Gastrocnemius medialis (tissue), 4 donors: ENCODE results near the gene PEX7. TPM values are rescaled to one million over a fixed set of nuclear protein-coding genes. Genes with fewer than 3 reads are reported as not detected.

Source experiments
- ATAC-seq, 2 donors: fragments of 150-250 bp; one replicate each; pipeline ENCODE4 v1.9.1; 2016
- DNase-seq, 2 donors: peaks; one replicate each; pipeline ENCODE4 v3.0.0-alpha.2; 2019
- H3K27ac ChIP-seq, 4 donors: fragments of 200-600 bp; sonication (generic); 1 replicate in 1 of 4; 2 replicates in 3 of 4; pipeline ENCODE4 v1.5.1; 2016 to 2018; ENCODE audit warnings: mild to moderate bottlenecking in 2 of 4, moderate library complexity in 1 of 4
- H3K27me3 ChIP-seq, 3 donors: fragments of 200-600 bp; sonication (generic) in 2 of 3; 1 replicate in 1 of 3; 2 replicates in 2 of 3; pipeline versions ENCODE4 v1.5.1 to v1.6.0; 2016 to 2019; ENCODE audit warnings: mild to moderate bottlenecking in 1 of 3, moderate library complexity in 1 of 3
- H3K36me3 ChIP-seq, 2 donors: fragments of 200-600 bp; sonication (generic) in 1 of 2; one replicate each; pipeline ENCODE4 v1.5.1; 2017 to 2018
- H3K4me1 ChIP-seq, 2 donors: fragments of 200-600 bp; sonication (generic) in 1 of 2; one replicate each; pipeline ENCODE4 v1.5.1; 2016 to 2017; ENCODE audit warnings: mild to moderate bottlenecking in 2 of 2
- H3K4me3 ChIP-seq, 4 donors: fragments of 200-600 bp; sonication (generic) in 3 of 4; 1 replicate in 1 of 4; 2 replicates in 3 of 4; pipeline ENCODE4 v1.5.1; 2016 to 2019; ENCODE audit warnings: mild to moderate bottlenecking in 2 of 4
- H3K9me3 ChIP-seq, 3 donors: fragments of 200-600 bp; sonication (generic) in 2 of 3; 1 replicate in 1 of 3; 2 replicates in 2 of 3; pipeline ENCODE4 v1.5.1; 2016 to 2019
- CTCF ChIP-seq, 5 experiments: fragments of 450-650 bp in 3 of 5; fragments of 200-600 bp in 2 of 5; sonication (generic) in 2 of 5; IDR thresholded peaks in 4 of 5; conservative IDR thresholded peaks in 1 of 5; 1 replicate in 4 of 5; 2 replicates in 1 of 5; pipeline ENCODE4 v1.5.1; 2016 to 2019; ENCODE audit warnings: antibody characterized with exemption in 5 of 5, mild to moderate bottlenecking in 3 of 5, moderate library complexity in 3 of 5
- POLR2A ChIP-seq, 2 donors: fragments of 450-650 bp; IDR thresholded peaks; one replicate each; pipeline ENCODE4 v1.6.1; 2017; ENCODE audit warnings: antibody characterized with exemption in 2 of 2, mild to moderate bottlenecking in 2 of 2, moderate library complexity in 2 of 2
- in situ Hi-C, 4 donors: fragments of 200-750 bp; cut with MboI; loops; one replicate each; pipeline versions ENCODE4 v1.15.0 to v1.8.0; 2017; ENCODE audit warnings: low sequenced_read_pairs in 4 of 4
- intact Hi-C: fragments of 100-400 bp; cut with DNase I; formaldehyde crosslinking; loops from one replicate; pipeline ENCODE4 v1.15.1; 2023; ENCODE audit warnings: low total_unique reads
- total RNA-seq, 4 donors: library from RNA; depleted of rRNA; stranded (reverse); fragments of >200 nt; gene quantifications; one replicate each; pipeline versions ENCODE4 v1.1.0 to v1.2.3, GENCODE V29; 2016

Gene PEX7
- total RNA-seq, 4 donors from 2014 or later, result 0.32 to 10.6 (median 6.0) TPM

- no peak overlapping the region for H3K27ac ChIP-seq
- no peak for TF ChIP-seq CTCF (IDR thresholded peaks at IDR 0.05 in 4 of 5, conservative IDR thresholded peaks at IDR 0.05 in 1 of 5)
- no peak for TF ChIP-seq POLR2A (IDR thresholded peaks at IDR 0.05)
- no peaks in the 10 kb centered on the region for H3K9me3 ChIP-seq
- peaks cover 2 to 28% of the 10 kb centered on the region in 2 donors for H3K4me1 ChIP-seq
- in situ Hi-C loops (no loop called here), intact Hi-C loops (no loop called here)
- no peaks in the 10 kb centered on the region for H3K27me3 ChIP-seq
- H3K36me3 ChIP-seq, result no peaks in the 10 kb centered on the region
- ATAC-seq (no peak), DNase-seq (no peak)
- no peak overlapping the region for H3K4me3 ChIP-seq
Measured at GRCh38 chr6:136782021-136782770, 40.2 kb upstream of the PEX7 start.

GRCh38 chr6:136783021-136783420, 39.4 kb upstream of the PEX7 start:
- intact Hi-C loops (no loop called here), in situ Hi-C loops (no loop called here)
- Histone ChIP-seq H3K4me1 (peaks cover 11 to 29% of the 10 kb centered on the region in 2 donors), H3K27me3 (no peaks in the 10 kb centered on the region), H3K36me3 (no peaks in the 10 kb centered on the region), H3K4me3 (no peak overlapping the region), H3K27ac (no peak overlapping the region), H3K9me3 (no peaks in the 10 kb centered on the region)
- ATAC-seq (no peak), DNase-seq (no peak)
- TF ChIP-seq CTCF (IDR thresholded peaks at IDR 0.05 in 4 of 5, conservative IDR thresholded peaks at IDR 0.05 in 1 of 5) (no peak), POLR2A (IDR thresholded peaks at IDR 0.05) (no peak)

- H3K4me3 ChIP-seq, result peak overlapping the region in 1 of 4 donors; percentile 10
- H3K27me3 ChIP-seq, result no peaks in the 10 kb centered on the region
- H3K27ac ChIP-seq, result no peak overlapping the region
- in situ Hi-C loops (no loop called here), intact Hi-C loops (no loop called here)
- H3K4me1 ChIP-seq, result peaks cover 15 to 33% of the 10 kb centered on the region in 2 donors
- no peaks in the 10 kb centered on the region for H3K9me3 ChIP-seq
- ATAC-seq (peak in 1 of 2 donors; percentile 21), DNase-seq (no peak)
- TF ChIP-seq POLR2A (IDR thresholded peaks at IDR 0.05) (no peak), CTCF (IDR thresholded peaks at IDR 0.05 in 4 of 5, conservative IDR thresholded peaks at IDR 0.05 in 1 of 5) (no peak)
- no peaks in the 10 kb centered on the region for H3K36me3 ChIP-seq
Measured at GRCh38 chr6:136783495-136784270, 38.7 kb upstream of the PEX7 start.

GRCh38 chr6:136784271-136784664, 38.1 kb upstream of the PEX7 start:
- H3K27ac ChIP-seq, result no peak overlapping the region
- no peaks in the 10 kb centered on the region for H3K9me3 ChIP-seq
- in situ Hi-C loops, result no loop called here
- intact Hi-C loops, result no loop called here
- no peak for TF ChIP-seq POLR2A (IDR thresholded peaks at IDR 0.05)
- no peak for TF ChIP-seq CTCF (IDR thresholded peaks at IDR 0.05 in 4 of 5, conservative IDR thresholded peaks at IDR 0.05 in 1 of 5)
- peak overlapping the region in 1 of 4 donors; percentile 10 for H3K4me3 ChIP-seq
- DNase-seq (no peak), ATAC-seq (no peak)
- H3K4me1 ChIP-seq, result peaks cover 15 to 33% of the 10 kb centered on the region in 2 donors
- H3K36me3 ChIP-seq, result no peaks in the 10 kb centered on the region
- no peaks in the 10 kb centered on the region for H3K27me3 ChIP-seq
